Mammary epithelial cell (primary cell): ENCODE data around the gene NEURL3.

Experiments
- CTCF ChIP-seq, 2 donors: IDR thresholded peaks in 1 of 2; conservative IDR thresholded peaks in 1 of 2; 2 replicates each; pipeline ENCODE4 v1.5.1; 2011 to 2012; ENCODE audit warnings: inconsistent platforms in 2 of 2, low read length in 2 of 2, mild to moderate bottlenecking in 2 of 2, control low read depth in 1 of 2, low read depth in 1 of 2; ENCODE audit not compliant: insufficient read depth in 1 of 2; ENCODE audit errors: extremely low read depth in 1 of 2
- EZH2 ChIP-seq: IDR thresholded peaks from 2 replicates; pipeline ENCODE4 v1.6.1; 2012; ENCODE audit warnings: low read length, inconsistent platforms, borderline replicate concordance

GRCh38 chr2:96548558-96549465 is 43.7 kb upstream of the NEURL3 start:
- no peak for TF ChIP-seq CTCF (conservative IDR thresholded peaks at IDR 0.05 in 1 of 2, IDR thresholded peaks at IDR 0.05 in 1 of 2; ENCODE audit: extremely low read depth in 1 of 2, insufficient read depth in 1 of 2, low read depth in 1 of 2, low read length in 2 of 2)
- no peak for TF ChIP-seq EZH2
